Type B pancreatic cell (in vitro differentiated cells): ENCODE results near the gene HAGHL. TPM values are rescaled to one million over a fixed set of nuclear protein-coding genes. Genes with fewer than 3 reads are reported as not detected.
"Not testable (repeated sequence)": the region's sequence is repeated elsewhere in the genome, so short reads cannot be mapped to it uniquely, and the experiment has no call there.

ENCODE experiments used
- DNase-seq: peaks from one replicate; pipeline ENCODE4 v3.0.0; 2021; ENCODE audit warnings: mixed read lengths; ENCODE audit not compliant: unreplicated experiment; ENCODE audit errors: extremely low spot score
- H3K27ac Mint-ChIP-seq: 2 replicates; pipeline ENCODE4 v1.8.0; 2021; ENCODE audit warnings: mild to moderate bottlenecking, mixed read lengths
- H3K27me3 Mint-ChIP-seq: 2 replicates; pipeline ENCODE4 v1.8.0; 2021; ENCODE audit warnings: mixed read lengths
- H3K36me3 Mint-ChIP-seq: 2 replicates; pipeline ENCODE4 v1.8.0; 2021; ENCODE audit warnings: mixed read lengths
- H3K4me1 Mint-ChIP-seq: one replicate; pipeline ENCODE4 v1.8.0; 2021; ENCODE audit warnings: mixed read lengths; ENCODE audit not compliant: unreplicated experiment
- H3K4me3 Mint-ChIP-seq: 2 replicates; pipeline ENCODE4 v1.8.0; 2021; ENCODE audit warnings: mild to moderate bottlenecking, mixed read lengths
- H3K9me3 Mint-ChIP-seq: 2 replicates; pipeline ENCODE4 v1.8.0; 2021; ENCODE audit warnings: mixed read lengths
- total RNA-seq: library from RNA; stranded (reverse); gene quantifications from 2 replicates; pipeline ENCODE4 v1.2.1, GENCODE V29; 2021; ENCODE audit warnings: low replicate concordance
- TF ChIP-seq, protein P1 (sequence below): fragments of 200-600 bp; sonication (generic); conservative IDR thresholded peaks from 2 replicates; pipeline ENCODE4 v1.5.0; 2021; ENCODE audit warnings: antibody characterized with exemption, mild to moderate bottlenecking

HAGHL gene
- total RNA-seq, 1 donor from 2014 or later = 8.5 TPM

DNA sequence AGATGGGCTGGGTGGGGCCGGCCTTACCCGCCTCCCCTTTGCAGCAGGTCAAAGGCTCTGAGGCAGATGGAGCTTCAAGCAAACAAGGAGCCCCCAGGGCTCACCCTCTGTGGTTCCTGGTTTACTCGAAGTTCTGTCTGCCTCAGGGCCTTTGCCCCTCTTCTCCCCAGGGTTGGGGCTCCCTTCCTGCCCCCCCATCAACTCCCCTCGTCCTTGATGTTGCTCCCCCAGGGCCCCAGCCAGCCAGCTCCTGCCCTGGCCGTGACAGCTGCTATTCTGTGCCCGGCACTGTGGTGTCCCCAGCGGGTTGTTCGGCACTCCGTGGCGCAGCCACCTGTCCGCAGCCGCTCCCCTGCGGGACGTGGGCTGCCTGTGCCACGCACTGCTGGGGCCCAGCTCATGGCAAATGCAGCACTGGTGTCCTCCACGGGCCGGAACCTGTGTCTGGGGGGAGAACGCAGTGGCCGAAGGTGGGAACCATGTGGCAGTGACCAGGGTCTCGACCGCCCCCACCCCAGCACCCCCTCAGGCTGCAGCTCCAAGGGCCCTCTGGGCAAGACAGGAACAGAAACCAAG lies 16.3 kb upstream of the HAGHL start:
- peaks cover 50% of the 10 kb centered on the region for H3K27me3 Mint-ChIP-seq
- no peak for DNase-seq
- peaks cover 4% of the 10 kb centered on the region for H3K4me1 Mint-ChIP-seq
- H3K4me3 Mint-ChIP-seq = peak overlapping the region; percentile 52
- no peaks in the 10 kb centered on the region for H3K9me3 Mint-ChIP-seq
- no peaks in the 10 kb centered on the region for H3K36me3 Mint-ChIP-seq
- no peak overlapping the region for H3K27ac Mint-ChIP-seq
- TF ChIP-seq, protein P1, sequence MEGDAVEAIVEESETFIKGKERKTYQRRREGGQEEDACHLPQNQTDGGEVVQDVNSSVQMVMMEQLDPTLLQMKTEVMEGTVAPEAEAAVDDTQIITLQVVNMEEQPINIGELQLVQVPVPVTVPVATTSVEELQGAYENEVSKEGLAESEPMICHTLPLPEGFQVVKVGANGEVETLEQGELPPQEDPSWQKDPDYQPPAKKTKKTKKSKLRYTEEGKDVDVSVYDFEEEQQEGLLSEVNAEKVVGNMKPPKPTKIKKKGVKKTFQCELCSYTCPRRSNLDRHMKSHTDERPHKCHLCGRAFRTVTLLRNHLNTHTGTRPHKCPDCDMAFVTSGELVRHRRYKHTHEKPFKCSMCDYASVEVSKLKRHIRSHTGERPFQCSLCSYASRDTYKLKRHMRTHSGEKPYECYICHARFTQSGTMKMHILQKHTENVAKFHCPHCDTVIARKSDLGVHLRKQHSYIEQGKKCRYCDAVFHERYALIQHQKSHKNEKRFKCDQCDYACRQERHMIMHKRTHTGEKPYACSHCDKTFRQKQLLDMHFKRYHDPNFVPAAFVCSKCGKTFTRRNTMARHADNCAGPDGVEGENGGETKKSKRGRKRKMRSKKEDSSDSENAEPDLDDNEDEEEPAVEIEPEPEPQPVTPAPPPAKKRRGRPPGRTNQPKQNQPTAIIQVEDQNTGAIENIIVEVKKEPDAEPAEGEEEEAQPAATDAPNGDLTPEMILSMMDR = no peak

DNA sequence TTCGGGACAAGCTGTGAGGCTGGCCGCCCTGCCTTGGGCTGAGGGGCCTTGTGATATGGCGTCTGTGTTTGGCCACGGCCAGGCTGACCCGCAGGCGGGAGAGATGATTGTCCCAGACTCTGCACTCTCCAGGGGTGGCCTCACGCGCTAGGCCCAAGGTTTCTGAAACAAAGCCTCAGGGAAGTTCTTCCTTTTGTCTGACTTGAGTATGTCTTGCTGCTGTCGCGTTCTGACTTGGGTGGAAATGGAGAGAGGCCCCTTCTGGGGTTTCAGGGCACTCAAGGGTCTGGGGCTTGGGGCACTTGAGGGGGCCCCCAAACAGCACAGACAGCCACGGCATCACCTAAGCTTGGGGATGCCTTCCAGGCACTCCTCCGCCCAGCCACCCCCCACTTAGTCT lies 15.8 kb upstream of the HAGHL start:
- TF ChIP-seq, protein P1 = no peak
- H3K4me1 Mint-ChIP-seq = peaks cover 4% of the 10 kb centered on the region
- H3K36me3 Mint-ChIP-seq = no peaks in the 10 kb centered on the region
- no peak for DNase-seq
- H3K9me3 Mint-ChIP-seq = no peaks in the 10 kb centered on the region
- H3K27ac Mint-ChIP-seq = no peak overlapping the region
- H3K4me3 Mint-ChIP-seq = no peak overlapping the region
- peaks cover 53% of the 10 kb centered on the region for H3K27me3 Mint-ChIP-seq

DNA sequence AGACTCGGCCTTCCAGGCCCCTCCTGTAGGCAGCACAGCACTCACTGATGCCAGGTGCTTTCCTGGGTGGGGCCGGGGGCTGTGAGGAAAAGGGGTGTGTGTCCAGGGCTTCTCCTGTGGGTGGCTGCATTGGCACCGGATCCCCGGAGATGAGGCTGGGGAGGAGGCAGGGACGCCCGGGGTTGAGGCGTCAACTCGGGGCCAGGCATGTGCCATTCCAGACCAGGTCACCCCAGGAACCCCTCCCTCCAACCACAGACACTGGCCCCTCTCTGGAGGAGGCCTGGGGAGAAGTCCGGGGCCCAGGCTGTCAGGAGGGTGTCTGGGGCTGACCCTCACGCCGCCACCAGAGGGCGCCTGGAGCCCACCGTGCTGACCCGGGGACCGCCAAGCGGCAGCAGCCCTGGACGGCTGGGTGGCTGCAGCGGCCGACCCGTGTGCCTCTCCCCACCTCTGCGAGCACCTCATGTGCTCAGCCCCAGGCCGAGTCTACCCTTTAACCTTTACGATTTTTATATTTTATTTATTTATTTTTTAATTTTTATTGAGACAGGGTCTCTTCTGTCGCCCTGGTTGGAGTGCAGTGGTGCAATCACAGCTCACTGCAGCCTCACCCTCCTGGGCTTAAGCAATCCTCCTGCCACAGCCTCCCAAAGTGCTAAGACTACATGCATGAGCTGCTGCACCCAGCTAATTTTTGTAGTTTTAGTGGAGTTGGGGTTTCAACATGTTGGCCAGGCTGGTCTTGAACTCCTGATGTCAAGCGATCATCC lies 15.2 kb upstream of the HAGHL start:
- H3K9me3 Mint-ChIP-seq = no peaks in the 10 kb centered on the region

DNA sequence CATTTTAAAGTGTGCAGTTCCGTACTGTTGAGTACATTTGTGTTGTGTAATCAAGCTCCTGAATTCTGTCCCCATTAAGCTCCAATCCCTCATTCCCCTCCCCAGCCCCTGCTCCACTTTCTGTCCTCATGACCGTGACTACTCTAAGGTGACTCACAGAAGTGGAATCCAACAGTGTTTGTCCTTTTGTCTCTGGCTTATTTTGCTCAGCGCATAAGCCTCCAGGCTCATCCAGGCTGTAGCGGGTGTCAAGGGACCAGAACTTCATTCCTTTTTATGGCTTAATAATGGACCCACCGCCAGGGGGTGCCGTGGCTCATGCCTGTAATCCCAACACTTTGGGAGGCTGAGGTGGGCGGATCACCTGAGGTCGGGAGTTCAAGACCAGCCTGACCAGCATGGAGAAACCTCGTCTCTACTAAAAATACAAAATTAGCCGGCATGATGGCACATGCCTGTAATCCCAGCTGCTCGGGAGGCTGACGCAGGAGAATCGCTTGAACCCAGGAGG lies 14.1 kb upstream of the HAGHL start:
- not testable (repeated sequence) for H3K36me3 Mint-ChIP-seq, H3K4me1 Mint-ChIP-seq, H3K9me3 Mint-ChIP-seq, DNase-seq
- peaks cover 38% of the 10 kb centered on the region for H3K27me3 Mint-ChIP-seq
- TF ChIP-seq, protein P1 = peak; percentile 69
- H3K4me3 Mint-ChIP-seq = peak overlapping the region; percentile 44
- H3K27ac Mint-ChIP-seq = peak overlapping the region; percentile 78

More for the DNA sequence above, 15.2 kb upstream of the HAGHL start:
- peaks cover 8% of the 10 kb centered on the region for H3K4me1 Mint-ChIP-seq
- TF ChIP-seq, protein P1 = peak; percentile 98
- H3K4me3 Mint-ChIP-seq = no peak overlapping the region
- H3K36me3 Mint-ChIP-seq = no peaks in the 10 kb centered on the region
- DNase-seq = peak; percentile 88
- no peak overlapping the region for H3K27ac Mint-ChIP-seq
- peaks cover 47% of the 10 kb centered on the region for H3K27me3 Mint-ChIP-seq

DNA sequence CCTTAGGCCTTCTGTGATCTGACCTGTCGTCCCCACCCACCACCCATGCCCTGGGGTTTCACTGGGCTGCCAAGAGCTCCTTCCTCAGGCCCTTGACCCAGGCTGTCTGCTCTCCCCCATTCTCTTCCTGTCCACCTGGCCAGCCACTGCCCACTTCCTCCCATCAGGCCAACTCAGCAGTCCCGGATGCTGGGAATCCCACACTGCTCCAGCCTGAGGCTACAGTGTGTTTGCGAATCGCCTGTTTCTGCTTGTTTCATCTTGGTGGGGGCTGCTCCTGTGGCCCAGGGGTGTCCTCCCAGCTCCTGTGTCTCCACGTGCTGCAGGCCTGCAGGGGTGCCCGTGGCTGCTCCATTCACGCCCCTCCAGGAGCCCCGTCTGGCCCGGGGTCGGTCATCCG lies 12.8 kb upstream of the HAGHL start:
- Mint-ChIP-seq H3K27ac (no peak overlapping the region), H3K4me3 (no peak overlapping the region), H3K4me1 (peaks cover 13% of the 10 kb centered on the region), H3K36me3 (no peaks in the 10 kb centered on the region), H3K9me3 (no peaks in the 10 kb centered on the region), H3K27me3 (peaks cover 25% of the 10 kb centered on the region)
- TF ChIP-seq, protein P1 = no peak
- no peak for DNase-seq
